ENCODE results near the gene CHERP.

The CHERP gene

DNA sequence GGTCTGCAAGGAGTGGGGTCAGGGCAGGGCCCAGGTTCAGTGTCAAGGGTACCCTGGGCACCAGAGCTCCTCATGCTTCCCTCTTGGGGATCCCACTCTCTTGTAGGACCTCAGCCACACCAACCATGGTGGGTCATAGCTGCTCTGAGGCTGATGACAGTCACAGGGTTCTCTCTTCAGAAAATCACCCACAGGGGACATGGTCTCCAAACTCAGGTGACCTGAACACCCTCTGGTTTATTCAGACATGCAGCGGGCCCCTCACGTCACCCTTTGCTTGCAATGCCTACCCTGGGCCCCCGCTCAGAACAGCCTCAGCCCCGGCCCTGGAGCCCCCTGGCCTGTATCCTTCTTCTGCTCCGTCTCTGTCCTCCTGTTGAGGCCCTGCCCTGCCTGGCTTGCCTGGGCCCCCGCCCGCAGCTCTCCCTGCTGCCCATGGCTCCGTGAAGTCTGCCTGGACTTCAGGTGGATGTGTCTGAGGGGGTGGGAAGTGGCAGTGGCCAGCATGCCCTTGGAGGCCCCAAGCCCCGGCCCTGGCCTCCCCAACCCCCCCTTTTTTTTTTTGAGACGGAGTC is 20.4 kb downstream of the CHERP start:
- FAIRE-seq (no peak), DNase-seq (ENCODE audit: insufficient read length, low spot score) (no peak)
- TF ChIP-seq, protein P1, sequence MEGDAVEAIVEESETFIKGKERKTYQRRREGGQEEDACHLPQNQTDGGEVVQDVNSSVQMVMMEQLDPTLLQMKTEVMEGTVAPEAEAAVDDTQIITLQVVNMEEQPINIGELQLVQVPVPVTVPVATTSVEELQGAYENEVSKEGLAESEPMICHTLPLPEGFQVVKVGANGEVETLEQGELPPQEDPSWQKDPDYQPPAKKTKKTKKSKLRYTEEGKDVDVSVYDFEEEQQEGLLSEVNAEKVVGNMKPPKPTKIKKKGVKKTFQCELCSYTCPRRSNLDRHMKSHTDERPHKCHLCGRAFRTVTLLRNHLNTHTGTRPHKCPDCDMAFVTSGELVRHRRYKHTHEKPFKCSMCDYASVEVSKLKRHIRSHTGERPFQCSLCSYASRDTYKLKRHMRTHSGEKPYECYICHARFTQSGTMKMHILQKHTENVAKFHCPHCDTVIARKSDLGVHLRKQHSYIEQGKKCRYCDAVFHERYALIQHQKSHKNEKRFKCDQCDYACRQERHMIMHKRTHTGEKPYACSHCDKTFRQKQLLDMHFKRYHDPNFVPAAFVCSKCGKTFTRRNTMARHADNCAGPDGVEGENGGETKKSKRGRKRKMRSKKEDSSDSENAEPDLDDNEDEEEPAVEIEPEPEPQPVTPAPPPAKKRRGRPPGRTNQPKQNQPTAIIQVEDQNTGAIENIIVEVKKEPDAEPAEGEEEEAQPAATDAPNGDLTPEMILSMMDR (IDR thresholded peaks at IDR 0.05; ENCODE audit: insufficient read depth, missing control alignments) = no peak

DNA sequence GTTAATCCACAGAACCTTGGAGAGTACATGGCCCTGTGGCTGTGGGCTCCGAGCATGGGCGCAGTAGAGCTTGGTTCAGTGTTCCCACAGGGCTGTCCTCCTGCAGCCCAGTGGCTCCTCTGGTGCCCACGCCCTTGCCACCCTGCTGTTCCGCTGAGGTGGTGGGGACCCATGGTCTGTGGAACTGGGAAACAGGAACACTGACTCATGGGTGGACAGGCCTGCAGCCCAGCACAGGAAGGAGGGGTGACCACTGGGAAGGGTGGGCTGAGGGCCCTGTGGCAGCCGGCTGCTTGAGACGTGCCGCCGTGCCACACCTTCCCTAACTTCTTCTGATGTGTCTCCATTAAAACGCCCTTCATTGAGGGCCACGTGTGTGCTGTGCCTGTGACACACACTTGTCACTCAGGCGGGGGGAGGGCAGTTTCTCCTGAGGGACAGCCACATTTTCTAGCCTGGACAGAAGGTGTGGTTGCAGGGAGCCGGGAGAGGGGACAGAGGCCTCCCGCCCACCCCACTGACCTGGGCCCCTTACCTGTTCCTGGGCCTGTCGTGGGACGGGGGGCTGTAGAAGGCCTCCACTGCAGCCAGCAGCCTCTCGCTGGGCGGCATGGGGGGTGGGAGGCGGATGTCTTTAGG is 21.1 kb downstream of the CHERP start:
- DNase-seq (ENCODE audit: insufficient read length, low spot score) (no peak), FAIRE-seq (no peak)
- TF ChIP-seq, protein P1 (IDR thresholded peaks at IDR 0.05; ENCODE audit: insufficient read depth, missing control alignments) = no peak

DNA sequence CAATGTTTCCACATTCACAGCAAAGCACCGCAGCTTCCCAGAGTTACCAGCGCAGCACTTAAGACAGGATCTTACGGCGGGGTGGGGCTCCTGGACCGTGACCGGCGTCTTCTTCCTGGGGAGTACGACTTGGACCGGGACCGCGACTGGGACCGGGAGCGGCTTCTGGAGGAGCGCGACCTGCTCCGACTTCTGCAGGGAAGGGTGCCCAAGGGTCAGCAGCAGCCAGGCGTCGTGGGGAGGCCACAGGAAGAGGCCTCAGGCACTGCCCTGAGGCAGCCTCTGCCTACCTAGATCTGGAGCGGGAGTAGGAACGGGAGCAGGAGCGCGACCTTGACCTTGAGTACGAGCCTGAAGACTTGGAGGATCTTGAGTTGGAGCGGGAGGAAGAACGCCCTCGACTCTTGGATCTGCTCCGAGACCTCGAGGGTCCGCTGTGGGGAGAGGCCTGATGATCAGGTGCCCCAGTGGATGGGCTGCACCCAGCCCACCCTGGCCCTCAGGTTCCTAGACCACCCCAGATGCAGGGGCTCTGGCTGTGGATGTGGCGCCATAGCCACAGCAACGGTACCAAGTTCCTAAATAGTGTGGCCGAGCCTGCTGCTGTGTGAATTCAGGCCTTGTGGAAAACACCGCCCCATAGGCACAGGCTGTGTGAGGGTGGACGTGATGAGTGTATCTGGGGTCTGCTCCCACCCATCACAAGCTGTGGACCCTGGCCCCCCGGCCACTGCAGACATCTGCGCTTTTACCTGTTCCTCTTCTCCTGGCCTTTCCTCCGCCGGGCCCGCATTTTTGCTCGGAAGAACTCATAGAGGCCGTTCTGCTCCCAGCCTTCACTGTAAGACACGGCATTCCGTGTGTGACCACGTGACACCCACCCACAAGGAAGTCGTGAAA is 21.9 kb downstream of the CHERP start:
- no peak for FAIRE-seq
- no peak for DNase-seq (ENCODE audit: insufficient read length, low spot score)
- TF ChIP-seq, protein P1 (IDR thresholded peaks at IDR 0.05; ENCODE audit: insufficient read depth, missing control alignments) = no peak

DNA sequence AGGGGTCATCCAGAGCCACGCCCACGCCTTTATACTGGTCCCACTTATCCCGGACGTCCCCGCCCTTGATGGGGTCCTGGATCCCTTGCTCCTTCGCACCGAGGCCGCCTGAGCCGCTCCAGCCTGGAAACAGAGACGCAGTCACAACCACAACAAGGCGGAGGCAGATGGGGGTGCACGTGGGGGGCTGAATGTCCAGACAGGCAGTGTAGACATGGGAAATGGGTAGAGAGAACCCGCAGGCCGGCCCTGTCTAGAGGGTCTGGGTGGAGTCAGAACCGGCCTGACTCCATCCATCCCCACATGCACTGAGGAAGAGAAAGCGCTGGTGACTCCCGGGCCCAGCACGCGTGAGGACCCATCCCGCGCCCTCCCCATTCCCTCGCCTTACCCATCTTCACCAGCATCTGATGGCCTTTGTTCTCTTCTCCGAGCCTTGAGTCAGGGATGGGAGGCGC is 23.0 kb downstream of the CHERP start:
- no peak for DNase-seq (ENCODE audit: insufficient read length, low spot score)
- FAIRE-seq = no peak
- TF ChIP-seq, protein P1 (IDR thresholded peaks at IDR 0.05; ENCODE audit: insufficient read depth, missing control alignments) = no peak

- TF ChIP-seq, protein P1 (IDR thresholded peaks at IDR 0.05; ENCODE audit: insufficient read depth, missing control alignments) = no peak
- no peak for DNase-seq (ENCODE audit: insufficient read length, low spot score)
- no peak for FAIRE-seq
Observed at GRCh38 chr19:16518483-16519229, 23.6 kb downstream of the CHERP start.

GRCh38 chr19:16518061-16518460 is 24.2 kb downstream of the CHERP start:
- DNase-seq (ENCODE audit: insufficient read length, low spot score) = no peak
- TF ChIP-seq, protein P1 (IDR thresholded peaks at IDR 0.05; ENCODE audit: insufficient read depth, missing control alignments) = no peak
- no peak for FAIRE-seq
